ENCODE measurements around the gene POLA1. TPM values are rescaled to one million over a fixed set of nuclear protein-coding genes. Genes with fewer than 3 reads are reported as not detected.
"Not testable (repeated sequence)": the region's sequence is repeated elsewhere in the genome, so short reads cannot be mapped to it uniquely, and the experiment has no call there.

Gene POLA1
- total RNA-seq, 2 donors from 2014 or later: 23.2 to 54.3 TPM

DNA sequence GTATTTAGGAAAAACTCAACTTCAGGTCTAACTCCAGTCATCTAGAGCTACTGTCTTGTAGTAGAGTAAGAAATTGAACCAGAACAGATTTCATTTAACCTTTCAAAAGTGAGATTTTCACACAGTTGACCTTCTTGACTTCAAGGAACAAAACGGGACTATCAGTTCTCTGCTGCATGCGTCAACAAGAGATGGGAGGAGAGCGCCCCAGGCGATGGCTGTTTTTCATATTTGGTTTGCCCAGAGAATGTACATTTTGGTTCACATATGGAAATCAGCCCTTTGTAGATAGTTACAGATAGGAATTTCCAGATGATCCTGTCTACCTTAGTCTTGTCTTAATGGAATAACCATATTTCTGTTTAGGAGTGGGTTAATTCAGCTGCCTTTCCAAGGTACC lies 158.1 kb downstream of the POLA1 start:
- no peaks in the 10 kb centered on the region for H3K4me1 Mint-ChIP-seq (ENCODE audit: low read depth in 2 of 2)
- ATAC-seq (no peak), DNase-seq (ENCODE audit: low spot score) (no peak)
- H3K9me3 Mint-ChIP-seq: no peaks in the 10 kb centered on the region
- H3K4me3 Mint-ChIP-seq: no peak overlapping the region
- H3K27ac Mint-ChIP-seq: no peak overlapping the region
- no peaks in the 10 kb centered on the region for H3K27me3 Mint-ChIP-seq
- peaks cover 5% of the 10 kb centered on the region for H3K36me3 Mint-ChIP-seq

DNA sequence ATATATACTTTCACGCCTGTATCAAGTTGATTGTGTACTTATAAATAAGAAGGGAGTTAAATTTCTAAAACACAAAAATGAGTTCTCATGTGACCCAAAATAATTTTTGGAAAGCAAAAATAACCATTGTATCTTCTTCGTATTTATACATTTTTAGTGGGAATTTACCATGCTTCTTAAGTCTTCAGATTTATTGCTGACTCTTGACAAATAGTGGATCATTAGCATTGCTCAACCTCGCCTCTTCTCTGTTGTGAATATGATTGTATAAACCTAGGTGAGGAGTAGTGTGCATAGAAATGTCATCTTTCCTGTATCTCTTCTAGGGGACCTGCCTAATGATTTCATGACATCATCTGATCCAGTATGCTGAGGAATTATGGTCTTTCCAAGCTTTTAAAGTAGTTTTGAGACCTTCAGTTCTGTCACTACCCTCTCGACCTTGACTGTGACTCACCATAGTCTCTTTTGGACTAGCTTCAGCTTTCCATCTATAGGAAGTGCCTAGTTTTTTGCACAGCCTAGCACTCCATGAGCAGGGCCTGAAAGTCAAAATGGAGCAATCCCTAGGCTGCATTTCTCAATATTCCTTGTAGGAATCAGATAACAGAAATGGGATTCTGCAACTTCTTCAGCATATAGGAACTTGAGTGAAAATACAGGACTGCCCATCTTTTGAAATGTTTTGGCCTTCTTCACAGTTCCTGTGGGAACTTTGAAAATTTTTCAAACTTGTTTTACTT lies 164.5 kb downstream of the POLA1 start:
- Mint-ChIP-seq H3K27me3 (no peaks in the 10 kb centered on the region), H3K27ac (no peak overlapping the region), H3K9me3 (no peaks in the 10 kb centered on the region), H3K4me1 (ENCODE audit: low read depth in 2 of 2) (no peaks in the 10 kb centered on the region), H3K36me3 (peaks cover 12% of the 10 kb centered on the region), H3K4me3 (no peak overlapping the region)
- no peak for DNase-seq (ENCODE audit: low spot score)
- no peak for ATAC-seq

DNA sequence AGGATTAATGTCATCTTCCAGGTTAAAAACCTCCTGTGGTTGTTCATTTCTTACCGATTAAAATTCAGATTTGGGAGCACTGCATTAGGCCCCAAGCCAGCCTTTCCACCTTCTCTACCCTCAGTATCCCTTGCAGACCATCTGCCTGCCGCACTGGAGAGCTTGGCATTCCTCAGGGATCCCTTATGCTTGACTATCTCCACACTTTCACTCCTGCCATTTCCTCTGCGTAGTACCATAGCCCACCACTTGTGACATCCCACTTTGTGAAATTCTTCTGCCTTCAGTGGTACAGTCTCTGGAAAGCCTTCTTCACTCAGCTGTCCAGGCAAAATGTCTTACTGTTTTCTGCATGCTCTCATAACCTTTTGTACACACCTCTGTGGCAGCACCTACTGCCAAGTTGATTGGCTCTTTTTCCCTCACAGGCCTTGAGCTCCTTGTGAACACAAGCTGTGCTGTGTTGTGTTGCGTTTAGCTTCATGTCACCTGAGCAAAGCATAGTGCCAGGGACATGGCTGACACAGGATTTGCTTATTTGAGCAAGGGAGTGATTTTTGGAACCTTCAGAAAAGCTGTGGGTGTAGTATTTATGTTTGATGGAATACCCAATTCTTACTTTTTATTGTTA lies 165.6 kb downstream of the POLA1 start:
- H3K27ac Mint-ChIP-seq: no peak overlapping the region
- no peak for DNase-seq (ENCODE audit: low spot score)
- H3K4me1 Mint-ChIP-seq (ENCODE audit: low read depth in 2 of 2): no peaks in the 10 kb centered on the region
- ATAC-seq: no peak
- no peaks in the 10 kb centered on the region for H3K27me3 Mint-ChIP-seq
- H3K4me3 Mint-ChIP-seq: no peak overlapping the region
- H3K36me3 Mint-ChIP-seq: peaks cover 12% of the 10 kb centered on the region
- no peaks in the 10 kb centered on the region for H3K9me3 Mint-ChIP-seq

DNA sequence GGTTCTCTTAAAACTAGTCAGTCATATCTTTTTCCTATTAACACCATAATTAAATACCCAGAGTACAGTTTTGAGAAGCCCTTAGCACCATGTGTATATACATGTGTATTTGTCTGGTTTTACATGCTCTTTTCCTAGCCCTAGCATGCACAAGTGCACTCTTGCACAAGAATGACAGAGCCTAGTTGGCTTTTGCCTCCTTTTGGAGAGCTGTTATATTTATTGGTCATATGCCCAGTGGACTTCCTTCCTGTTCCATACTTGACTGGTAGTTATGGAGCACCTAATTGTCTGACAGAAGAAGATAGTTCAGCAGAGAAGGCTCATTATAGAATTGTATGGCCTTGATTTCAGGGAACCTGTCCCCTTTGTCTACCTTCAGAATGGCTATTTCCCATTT lies 166.4 kb downstream of the POLA1 start:
- peaks cover 12% of the 10 kb centered on the region for H3K36me3 Mint-ChIP-seq
- no peak overlapping the region for H3K4me3 Mint-ChIP-seq
- DNase-seq (ENCODE audit: low spot score) (no peak), ATAC-seq (no peak)
- no peaks in the 10 kb centered on the region for H3K9me3 Mint-ChIP-seq
- H3K27ac Mint-ChIP-seq: no peak overlapping the region
- H3K27me3 Mint-ChIP-seq: no peaks in the 10 kb centered on the region
- no peaks in the 10 kb centered on the region for H3K4me1 Mint-ChIP-seq (ENCODE audit: low read depth in 2 of 2)

DNA sequence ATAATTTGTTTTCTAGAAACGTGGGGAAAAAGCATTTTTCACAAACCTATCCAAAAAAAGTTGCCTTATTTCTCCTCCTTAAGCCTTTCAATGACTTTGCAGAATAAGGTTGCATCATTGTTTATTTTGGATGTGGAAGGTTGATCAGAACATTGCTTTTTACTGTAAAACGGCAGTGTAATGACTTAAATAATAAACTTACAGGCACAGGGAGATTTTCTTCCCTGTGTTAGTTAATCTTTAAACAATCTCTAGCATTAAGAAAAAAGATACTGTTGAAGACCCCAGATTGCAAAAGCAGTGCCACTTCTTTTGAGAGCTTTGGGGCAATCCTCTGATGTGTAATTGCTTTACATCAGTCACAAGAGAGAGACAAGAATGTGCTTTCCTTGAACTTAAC lies 168.6 kb downstream of the POLA1 start:
- Mint-ChIP-seq H3K4me3 (no peak overlapping the region), H3K27ac (no peak overlapping the region), H3K27me3 (no peaks in the 10 kb centered on the region), H3K36me3 (peaks cover 8% of the 10 kb centered on the region), H3K9me3 (no peaks in the 10 kb centered on the region), H3K4me1 (ENCODE audit: low read depth in 2 of 2) (no peaks in the 10 kb centered on the region)
- no peak for DNase-seq (ENCODE audit: low spot score)
- ATAC-seq: no peak

DNA sequence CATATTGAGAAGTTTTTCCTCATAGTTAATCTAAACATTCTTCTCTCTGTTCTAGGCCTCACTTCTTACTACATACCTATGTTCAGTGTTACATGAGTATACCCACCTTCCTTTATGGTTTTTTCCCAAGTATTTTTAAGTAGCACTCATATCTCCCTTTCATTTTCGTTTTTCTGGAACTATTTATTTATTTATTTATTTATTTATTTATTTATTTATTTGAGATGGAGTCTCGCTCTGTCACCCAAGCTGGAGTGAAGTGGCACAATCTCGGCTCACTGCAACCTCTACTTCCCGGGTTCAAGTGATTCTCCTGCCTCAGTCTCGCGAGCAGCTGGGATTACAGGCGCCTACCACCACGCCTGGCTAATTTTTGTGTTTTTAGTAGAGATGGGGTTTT lies 170.1 kb downstream of the POLA1 start:
- not testable (repeated sequence) for H3K36me3 Mint-ChIP-seq; H3K9me3 Mint-ChIP-seq; H3K4me1 Mint-ChIP-seq (ENCODE audit: low read depth in 2 of 2); H3K27ac Mint-ChIP-seq; ATAC-seq; H3K27me3 Mint-ChIP-seq; DNase-seq (ENCODE audit: low spot score); H3K4me3 Mint-ChIP-seq

DNA sequence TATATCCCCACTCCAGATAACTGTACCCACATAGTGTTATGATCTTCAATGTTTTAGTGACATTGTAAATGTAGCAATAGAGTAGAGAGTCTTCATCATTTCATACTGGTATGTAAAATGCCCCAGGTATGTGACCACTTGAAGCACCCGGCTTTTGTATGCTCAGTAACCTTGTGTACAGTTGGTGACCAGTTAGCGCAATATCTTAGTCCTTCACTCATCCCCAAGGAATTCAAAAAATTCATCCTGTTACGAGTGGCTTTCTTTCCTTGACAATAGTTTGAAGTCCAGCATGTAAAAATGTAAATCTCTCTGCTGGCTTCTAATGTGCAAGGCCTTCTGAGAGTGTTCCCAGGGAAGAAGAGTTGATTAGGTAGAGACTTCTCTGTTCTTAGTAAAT lies 176.4 kb downstream of the POLA1 start:
- DNase-seq (ENCODE audit: low spot score) (no peak), ATAC-seq (no peak)
- no peak overlapping the region for H3K27ac Mint-ChIP-seq
- no peak overlapping the region for H3K4me3 Mint-ChIP-seq
- no peaks in the 10 kb centered on the region for H3K36me3 Mint-ChIP-seq
- H3K4me1 Mint-ChIP-seq (ENCODE audit: low read depth in 2 of 2): no peaks in the 10 kb centered on the region
- peaks cover 0 to 2% of the 10 kb centered on the region in 2 donors for H3K27me3 Mint-ChIP-seq
- H3K9me3 Mint-ChIP-seq: no peaks in the 10 kb centered on the region

DNA sequence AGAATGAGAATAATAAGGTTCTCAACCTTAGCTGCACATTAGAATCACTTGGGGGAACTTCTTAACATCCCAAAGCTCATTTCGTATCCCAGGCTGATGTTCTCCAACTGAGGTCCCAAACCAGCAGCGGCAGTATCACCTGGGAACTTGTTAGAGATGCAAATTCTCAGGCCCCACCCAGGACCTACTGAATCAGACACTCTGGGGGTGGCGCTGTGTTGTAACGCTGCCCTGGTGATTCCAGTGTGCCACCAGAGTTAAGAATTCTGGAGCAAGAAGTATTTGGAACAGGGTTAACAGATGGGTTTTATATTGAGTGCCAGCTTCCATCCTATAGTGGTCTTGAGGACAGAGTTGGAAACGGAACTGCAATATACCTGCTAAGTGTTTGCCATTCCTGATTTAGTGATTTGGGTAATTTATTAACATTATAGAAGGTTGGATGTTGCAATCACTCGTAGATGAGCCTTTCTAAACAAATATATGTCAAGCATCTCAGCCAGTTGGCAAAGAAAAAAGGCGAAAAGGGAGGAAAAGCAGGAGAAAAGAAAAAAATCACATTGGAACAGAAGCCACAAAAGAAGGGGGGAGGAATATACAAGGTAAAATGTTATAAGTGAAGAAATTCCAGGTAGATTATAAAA lies 181.0 kb downstream of the POLA1 start:
- H3K4me1 Mint-ChIP-seq (ENCODE audit: low read depth in 2 of 2): no peaks in the 10 kb centered on the region
- ATAC-seq (no peak), DNase-seq (ENCODE audit: low spot score) (no peak)
- no peak overlapping the region for H3K4me3 Mint-ChIP-seq
- H3K27me3 Mint-ChIP-seq: no peaks in the 10 kb centered on the region
- no peaks in the 10 kb centered on the region for H3K36me3 Mint-ChIP-seq
- H3K9me3 Mint-ChIP-seq: no peaks in the 10 kb centered on the region
- no peak overlapping the region for H3K27ac Mint-ChIP-seq

DNA sequence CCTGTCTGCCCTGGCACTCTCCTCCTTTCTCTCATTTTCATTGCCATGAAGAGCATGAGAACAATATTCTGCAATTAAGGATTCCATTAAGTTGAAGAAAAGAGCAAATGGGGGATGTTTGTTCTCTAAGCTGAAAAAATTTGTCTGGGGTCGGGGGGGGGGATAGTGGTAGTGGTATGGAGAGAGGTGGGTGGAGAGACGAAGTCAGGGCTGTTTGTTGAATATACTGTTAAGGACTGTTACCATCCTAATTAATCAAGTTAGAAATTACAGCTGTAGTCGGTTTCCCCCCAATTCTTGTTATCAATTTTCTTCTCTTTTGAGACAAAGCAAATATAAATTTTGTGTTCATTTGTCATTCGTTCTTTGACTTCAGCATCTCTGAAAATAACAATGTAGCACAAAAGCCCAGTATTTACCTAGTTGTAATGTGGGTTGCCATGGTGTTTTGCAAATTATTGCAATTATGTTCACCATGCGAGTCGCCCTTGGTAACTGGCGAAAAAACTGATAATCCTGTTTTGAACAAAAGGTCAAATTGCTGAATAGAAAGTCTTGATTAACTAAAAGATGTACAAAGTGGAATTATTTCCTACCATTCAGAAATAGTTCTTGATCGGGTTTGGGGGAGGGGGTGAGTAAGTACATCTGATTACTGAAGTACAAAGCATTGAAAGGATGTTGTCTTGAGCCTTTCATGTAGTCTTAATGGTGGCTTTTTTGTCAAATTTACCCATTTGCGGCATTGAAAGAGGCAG lies 183.0 kb downstream of the POLA1 start:
- DNase-seq (ENCODE audit: low spot score) (no peak), ATAC-seq (no peak)
- H3K4me1 Mint-ChIP-seq (ENCODE audit: low read depth in 2 of 2): no peaks in the 10 kb centered on the region
- H3K27me3 Mint-ChIP-seq: no peaks in the 10 kb centered on the region
- no peak overlapping the region for H3K27ac Mint-ChIP-seq
- no peak overlapping the region for H3K4me3 Mint-ChIP-seq
- H3K36me3 Mint-ChIP-seq: no peaks in the 10 kb centered on the region
- H3K9me3 Mint-ChIP-seq: no peaks in the 10 kb centered on the region

DNA sequence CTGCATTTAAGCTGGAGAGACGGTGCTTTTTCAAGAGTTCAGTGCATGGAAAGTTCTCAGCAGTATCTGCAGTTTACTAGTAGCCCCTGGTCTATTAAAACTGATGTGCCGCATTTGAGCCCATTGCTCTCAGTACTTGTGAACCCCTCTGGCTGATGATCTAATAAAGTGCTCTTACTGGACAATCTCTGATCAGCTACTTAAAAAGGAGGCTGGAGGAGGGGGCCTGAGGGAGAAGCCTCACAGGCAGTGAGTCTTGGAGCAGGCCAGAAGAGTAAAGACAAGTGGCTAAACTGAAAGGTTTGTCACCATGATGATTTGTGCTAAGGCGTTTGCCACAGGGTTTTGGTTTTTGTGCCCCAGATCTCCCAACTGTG lies 183.6 kb downstream of the POLA1 start:
- no peaks in the 10 kb centered on the region for H3K9me3 Mint-ChIP-seq
- H3K4me3 Mint-ChIP-seq: no peak overlapping the region
- H3K27me3 Mint-ChIP-seq: no peaks in the 10 kb centered on the region
- DNase-seq (ENCODE audit: low spot score) (no peak), ATAC-seq (no peak)
- no peaks in the 10 kb centered on the region for H3K36me3 Mint-ChIP-seq
- no peaks in the 10 kb centered on the region for H3K4me1 Mint-ChIP-seq (ENCODE audit: low read depth in 2 of 2)
- no peak overlapping the region for H3K27ac Mint-ChIP-seq

DNA sequence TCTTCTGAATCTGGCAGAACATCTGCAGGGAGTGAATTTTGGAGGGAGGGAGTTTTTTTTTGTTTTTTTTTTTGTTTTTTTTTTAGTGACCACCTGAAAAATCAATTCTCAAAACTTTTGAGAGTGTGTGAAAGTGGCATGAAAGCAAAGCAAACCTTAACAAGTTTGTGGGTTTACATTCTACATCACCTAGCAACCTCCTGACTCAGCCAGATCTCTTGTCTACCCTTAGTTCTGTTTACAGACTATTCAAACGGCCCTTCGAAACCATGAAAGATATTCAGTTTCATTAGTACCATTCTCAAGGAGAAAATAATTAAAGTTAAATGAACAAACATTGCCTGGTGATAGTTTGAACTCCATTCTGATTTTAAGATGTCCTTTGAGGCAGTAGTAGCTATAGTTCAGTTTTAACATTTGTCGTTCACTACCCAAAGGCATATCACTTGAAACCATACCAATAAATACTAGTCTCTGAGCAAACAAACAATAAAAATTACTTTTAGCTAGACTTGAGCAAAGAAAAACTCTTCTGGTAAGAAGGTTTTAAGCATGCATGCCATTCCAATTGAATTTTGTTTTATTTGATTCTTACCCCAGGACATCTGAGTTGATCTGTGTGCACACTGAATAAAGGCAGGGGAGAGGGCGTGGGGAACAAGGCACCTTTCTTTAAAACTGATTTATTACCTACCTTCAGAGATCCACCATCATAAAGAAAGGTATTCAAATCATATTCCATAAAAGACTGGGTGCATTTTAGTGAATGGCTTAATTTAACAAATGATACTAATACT lies 184.3 kb downstream of the POLA1 start:
- Mint-ChIP-seq H3K9me3 (no peaks in the 10 kb centered on the region), H3K4me1 (ENCODE audit: low read depth in 2 of 2) (no peaks in the 10 kb centered on the region), H3K27ac (no peak overlapping the region), H3K4me3 (no peak overlapping the region), H3K36me3 (no peaks in the 10 kb centered on the region), H3K27me3 (no peaks in the 10 kb centered on the region)
- ATAC-seq (no peak), DNase-seq (ENCODE audit: low spot score) (no peak)

DNA sequence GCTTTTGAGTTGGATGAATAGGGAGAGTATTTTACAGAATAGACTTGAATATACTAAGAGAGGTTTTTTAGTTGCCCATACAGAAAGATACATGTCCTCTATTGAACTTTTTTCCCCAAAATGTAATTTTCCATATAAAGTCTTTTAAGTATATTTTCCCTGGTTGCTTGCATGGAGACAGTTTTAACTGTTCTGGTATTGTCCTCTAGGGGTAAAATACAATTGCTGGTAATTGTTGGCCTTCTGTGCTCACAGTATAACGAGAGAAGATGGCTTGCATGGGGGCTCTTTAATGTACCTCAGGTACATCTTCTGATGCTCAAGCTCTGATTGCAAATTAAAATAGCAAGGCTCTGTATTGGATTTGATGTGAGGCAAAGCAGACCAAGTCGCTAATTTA lies 186.0 kb downstream of the POLA1 start:
- DNase-seq (ENCODE audit: low spot score) (no peak), ATAC-seq (no peak)
- Mint-ChIP-seq H3K36me3 (no peaks in the 10 kb centered on the region), H3K9me3 (no peaks in the 10 kb centered on the region), H3K4me3 (no peak overlapping the region), H3K27me3 (no peaks in the 10 kb centered on the region), H3K27ac (no peak overlapping the region), H3K4me1 (ENCODE audit: low read depth in 2 of 2) (no peaks in the 10 kb centered on the region)

DNA sequence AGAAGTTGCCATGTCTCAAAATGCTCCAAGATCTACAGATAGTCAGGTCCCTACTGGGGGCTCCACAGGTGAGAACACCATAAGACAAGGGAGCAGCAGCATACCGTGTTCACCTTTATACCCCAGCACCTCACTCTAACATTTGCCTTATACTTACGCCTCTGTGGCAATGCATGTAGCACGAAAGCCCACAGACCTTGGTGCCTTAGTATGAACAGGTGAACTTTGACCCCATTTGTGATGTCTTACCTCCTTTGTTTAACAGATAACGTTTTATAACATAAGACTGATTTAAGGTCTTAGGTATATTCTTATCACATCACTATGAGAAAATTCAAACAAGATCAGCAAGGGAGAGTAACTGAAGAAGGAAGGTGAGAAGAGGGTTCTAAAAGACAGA lies 193.2 kb downstream of the POLA1 start:
- no peak for DNase-seq (ENCODE audit: low spot score)
- no peaks in the 10 kb centered on the region for H3K36me3 Mint-ChIP-seq

More for the DNA sequence above, 193.2 kb downstream of the POLA1 start:
- Mint-ChIP-seq H3K27me3 (no peaks in the 10 kb centered on the region), H3K9me3 (no peaks in the 10 kb centered on the region), H3K4me3 (no peak overlapping the region), H3K4me1 (ENCODE audit: low read depth in 2 of 2) (no peaks in the 10 kb centered on the region), H3K27ac (no peak overlapping the region)
- ATAC-seq: no peak

Measured in natural killer cell treated with Interleukin-12 subunit alpha and Interleukin-12 subunit beta and Interleukin-15 and Interleukin-18, amount 100 ng/mL, for 72 hours (primary cell).